ENCODE measurements around the gene KCNG1.
"Not testable (repeated sequence)": the region's sequence is repeated elsewhere in the genome, so short reads cannot be mapped to it uniquely, and the experiment has no call there.

KCNG1 gene

DNA sequence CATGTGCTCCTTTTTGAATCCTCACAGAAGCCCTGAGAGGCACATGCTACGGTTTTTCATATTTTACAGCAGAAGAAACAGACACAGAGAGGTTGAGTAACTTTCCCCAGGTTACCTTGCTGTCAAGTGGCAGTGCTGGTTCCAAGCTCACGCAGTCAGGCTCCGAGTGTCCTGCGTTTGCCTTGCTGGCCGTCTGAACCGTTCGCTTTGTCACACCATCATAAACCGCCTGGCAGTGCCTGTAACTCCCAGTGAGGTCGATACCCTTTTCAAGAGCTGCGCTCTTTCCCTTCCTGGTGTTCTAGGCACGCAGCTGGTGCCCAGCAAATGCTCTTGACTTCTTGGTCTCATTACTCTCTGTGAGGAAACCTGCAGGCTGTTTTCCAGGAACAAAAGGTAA is 31.3 kb upstream of the KCNG1 start:
- Histone ChIP-seq H3K9me3 (ENCODE audit: control insufficient read depth, low read length) (no peaks in the 10 kb centered on the region), H3K27ac (ENCODE audit: insufficient read depth, low read depth, low read length, poor library complexity, severe bottlenecking) (no peak overlapping the region), H3K4me1 (ENCODE audit: control insufficient read depth, insufficient read depth, low read length) (peaks cover 14% of the 10 kb centered on the region), H3K4me3 (ENCODE audit: insufficient read depth, low read depth, low read length) (no peak overlapping the region), H3K27me3 (ENCODE audit: control insufficient read depth, insufficient read depth, low read length, poor library complexity, severe bottlenecking) (no peaks in the 10 kb centered on the region), H3K36me3 (ENCODE audit: control insufficient read depth, insufficient read depth, low read length) (no peaks in the 10 kb centered on the region)
- WGBS, 2 experiments, result 91% methylated on average over 11 of the region's 11 CpGs

DNA sequence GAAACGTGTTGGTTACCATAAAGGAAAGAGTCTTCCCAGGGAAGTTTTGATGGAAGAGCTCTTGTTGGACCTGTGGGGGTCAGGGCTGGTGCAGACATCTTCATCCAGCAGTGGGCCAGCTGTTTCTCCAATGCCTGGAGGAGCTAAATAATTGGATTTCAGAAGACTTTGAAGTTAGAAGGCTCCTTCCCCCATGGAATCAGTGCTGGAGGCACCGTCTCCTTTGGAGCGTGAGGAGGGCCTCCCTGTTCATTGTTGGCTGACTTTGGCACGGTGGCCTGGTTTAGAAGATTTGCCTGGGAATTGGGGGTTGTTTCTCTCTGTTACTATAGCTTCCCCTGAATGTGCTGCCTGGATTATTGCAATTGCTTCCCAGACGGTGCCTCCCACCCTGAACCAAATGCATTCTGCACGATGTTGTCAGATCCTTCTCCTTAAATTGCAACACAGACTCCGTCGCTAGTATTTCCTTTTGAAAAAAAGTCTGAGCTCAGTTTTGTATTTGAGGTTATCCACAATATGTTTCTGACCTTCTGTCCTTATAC is 27.7 kb upstream of the KCNG1 start:
- no peak overlapping the region for H3K27ac ChIP-seq (ENCODE audit: insufficient read depth, low read depth, low read length, poor library complexity, severe bottlenecking)
- H3K36me3 ChIP-seq (ENCODE audit: control insufficient read depth, insufficient read depth, low read length), result no peaks in the 10 kb centered on the region
- peaks cover 14% of the 10 kb centered on the region for H3K4me1 ChIP-seq (ENCODE audit: control insufficient read depth, insufficient read depth, low read length)
- no peak overlapping the region for H3K4me3 ChIP-seq (ENCODE audit: insufficient read depth, low read depth, low read length)
- WGBS, 2 experiments, result 68 to 77% methylated on average over 8 of the region's 8 CpGs
- peaks cover 3% of the 10 kb centered on the region for H3K9me3 ChIP-seq (ENCODE audit: control insufficient read depth, low read length)
- H3K27me3 ChIP-seq (ENCODE audit: control insufficient read depth, insufficient read depth, low read length, poor library complexity, severe bottlenecking), result no peaks in the 10 kb centered on the region

DNA sequence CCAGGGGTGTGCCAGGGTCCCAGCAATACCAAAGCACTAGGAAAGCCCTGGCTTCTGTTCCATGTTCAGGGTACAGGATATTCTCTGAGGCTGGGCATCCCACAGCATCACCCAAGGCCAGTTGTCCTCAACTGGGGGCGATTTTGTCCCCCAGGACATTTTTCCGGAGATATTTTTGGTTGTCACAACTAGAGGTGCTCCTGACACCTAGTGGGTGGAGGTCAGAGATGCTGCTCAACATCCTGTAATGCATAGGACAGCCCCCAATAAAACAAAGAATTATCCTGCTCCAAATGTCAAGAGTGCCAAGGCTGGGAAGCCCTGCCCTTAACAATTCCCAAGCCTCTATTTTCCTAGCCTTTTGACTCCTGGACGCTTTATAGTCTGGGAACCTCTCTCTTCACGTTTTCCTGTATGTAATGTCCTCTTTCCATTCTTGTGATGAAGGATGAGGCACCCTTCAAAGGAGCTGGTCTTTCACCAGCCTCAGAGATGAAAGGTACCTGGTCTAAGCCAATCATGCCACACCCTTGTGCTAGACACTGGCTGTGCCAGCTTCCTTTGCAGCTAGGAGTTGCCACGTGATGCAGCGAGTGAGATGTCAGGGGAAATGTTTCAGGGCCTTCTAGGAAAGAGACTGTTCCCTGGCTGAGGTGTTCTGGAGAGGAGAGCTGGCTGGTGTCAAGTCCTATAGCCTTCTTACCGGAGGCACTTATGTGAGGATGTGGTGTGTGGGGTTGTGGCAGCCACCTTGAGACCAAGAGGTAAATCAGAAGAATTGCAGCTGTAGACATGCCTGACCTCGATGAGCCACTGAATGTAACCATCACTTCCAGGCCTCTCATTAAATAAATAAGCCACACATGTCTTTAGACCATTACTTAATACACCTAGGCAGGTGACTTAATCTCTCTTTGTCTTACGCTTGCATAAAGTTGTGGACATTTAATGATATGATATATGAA is 23.4 kb upstream of the KCNG1 start:
- Histone ChIP-seq H3K27ac (ENCODE audit: insufficient read depth, low read depth, low read length, poor library complexity, severe bottlenecking) (no peak overlapping the region), H3K4me1 (ENCODE audit: control insufficient read depth, insufficient read depth, low read length) (peaks cover 10% of the 10 kb centered on the region), H3K27me3 (ENCODE audit: control insufficient read depth, insufficient read depth, low read length, poor library complexity, severe bottlenecking) (no peaks in the 10 kb centered on the region), H3K36me3 (ENCODE audit: control insufficient read depth, insufficient read depth, low read length) (no peaks in the 10 kb centered on the region), H3K9me3 (ENCODE audit: control insufficient read depth, low read length) (peaks cover 3% of the 10 kb centered on the region), H3K4me3 (ENCODE audit: insufficient read depth, low read depth, low read length) (no peak overlapping the region)
- 88% methylated on average over 9 of the region's 9 CpGs for WGBS, 2 experiments

DNA sequence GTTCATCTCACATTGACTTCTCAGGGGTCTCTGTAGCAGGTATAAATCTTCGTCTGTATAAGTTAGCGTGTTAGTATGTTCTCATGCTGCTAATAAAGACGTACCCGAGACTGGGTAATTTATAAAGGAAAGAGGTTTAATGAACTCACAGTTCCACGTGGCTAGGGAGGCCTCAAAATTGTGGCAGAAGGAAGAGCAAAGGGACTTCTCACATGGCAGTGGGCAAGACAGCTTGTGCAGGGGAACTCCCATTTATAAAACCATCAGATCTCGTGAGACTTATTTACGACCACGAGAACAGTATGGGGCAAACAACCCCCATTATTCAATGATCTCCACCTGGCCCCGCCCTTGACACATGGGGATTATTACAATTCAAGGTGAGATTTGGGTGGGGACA is 22.6 kb upstream of the KCNG1 start:
- H3K9me3 ChIP-seq (ENCODE audit: control insufficient read depth, low read length); H3K27me3 ChIP-seq (ENCODE audit: control insufficient read depth, insufficient read depth, low read length, poor library complexity, severe bottlenecking); H3K27ac ChIP-seq (ENCODE audit: insufficient read depth, low read depth, low read length, poor library complexity, severe bottlenecking); H3K36me3 ChIP-seq (ENCODE audit: control insufficient read depth, insufficient read depth, low read length); H3K4me1 ChIP-seq (ENCODE audit: control insufficient read depth, insufficient read depth, low read length); H3K4me3 ChIP-seq (ENCODE audit: insufficient read depth, low read depth, low read length): not testable (repeated sequence)
- 92 to 93% methylated on average over 9 of the region's 9 CpGs for WGBS, 2 experiments

DNA sequence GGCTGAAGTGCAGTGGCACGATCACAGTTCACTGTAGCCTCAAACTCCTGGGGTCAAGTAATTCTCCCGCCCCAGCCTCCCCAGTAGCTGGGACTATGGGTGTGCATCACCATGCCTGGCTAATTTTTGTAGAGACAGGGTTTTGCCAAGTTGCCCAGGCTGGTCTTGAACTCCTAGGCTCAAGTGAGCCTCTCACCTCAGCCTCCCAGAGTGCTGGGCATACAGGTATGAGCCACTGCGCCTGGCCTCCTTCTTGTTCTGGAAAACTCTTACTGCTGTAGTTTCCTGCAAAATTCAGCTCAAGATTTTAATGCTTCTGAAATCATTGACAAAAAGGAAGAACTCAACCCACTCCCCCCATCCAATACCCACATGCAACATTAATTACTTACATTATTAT is 21.9 kb upstream of the KCNG1 start:
- no peak overlapping the region for H3K27ac ChIP-seq (ENCODE audit: insufficient read depth, low read depth, low read length, poor library complexity, severe bottlenecking)
- H3K4me1 ChIP-seq (ENCODE audit: control insufficient read depth, insufficient read depth, low read length), result no peaks in the 10 kb centered on the region
- no peak overlapping the region for H3K4me3 ChIP-seq (ENCODE audit: insufficient read depth, low read depth, low read length)
- H3K36me3 ChIP-seq (ENCODE audit: control insufficient read depth, insufficient read depth, low read length), result no peaks in the 10 kb centered on the region
- 77 to 85% methylated on average over 3 of the region's 3 CpGs for WGBS, 2 experiments
- H3K9me3 ChIP-seq (ENCODE audit: control insufficient read depth, low read length), result peaks cover 3% of the 10 kb centered on the region
- no peaks in the 10 kb centered on the region for H3K27me3 ChIP-seq (ENCODE audit: control insufficient read depth, insufficient read depth, low read length, poor library complexity, severe bottlenecking)

DNA sequence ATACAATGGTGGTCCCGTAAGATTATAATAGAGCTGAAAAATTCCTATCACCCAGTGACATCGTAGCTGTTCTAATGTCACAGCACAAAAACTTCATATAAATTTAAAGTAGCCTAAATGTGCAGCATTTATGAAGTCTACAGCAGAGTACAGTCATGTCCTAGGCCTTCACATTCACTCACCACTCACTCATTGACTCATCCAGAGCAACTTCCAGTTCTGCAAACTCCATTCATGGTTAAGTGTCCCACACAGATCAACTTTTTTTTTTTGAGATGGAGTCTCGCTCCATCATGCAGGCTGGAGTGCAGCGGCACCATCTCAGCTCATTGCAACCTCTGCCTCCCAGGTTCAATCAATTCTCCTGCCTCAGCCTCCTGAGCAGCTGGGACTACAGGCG is 20.9 kb upstream of the KCNG1 start:
- Histone ChIP-seq H3K27ac (ENCODE audit: insufficient read depth, low read depth, low read length, poor library complexity, severe bottlenecking) (no peak overlapping the region), H3K4me3 (ENCODE audit: insufficient read depth, low read depth, low read length) (no peak overlapping the region), H3K36me3 (ENCODE audit: control insufficient read depth, insufficient read depth, low read length) (no peaks in the 10 kb centered on the region), H3K9me3 (ENCODE audit: control insufficient read depth, low read length) (peaks cover 3% of the 10 kb centered on the region), H3K27me3 (ENCODE audit: control insufficient read depth, insufficient read depth, low read length, poor library complexity, severe bottlenecking) (no peaks in the 10 kb centered on the region), H3K4me1 (ENCODE audit: control insufficient read depth, insufficient read depth, low read length) (no peaks in the 10 kb centered on the region)
- WGBS, 2 experiments, result 86 to 92% methylated on average over 5 of the region's 5 CpGs

DNA sequence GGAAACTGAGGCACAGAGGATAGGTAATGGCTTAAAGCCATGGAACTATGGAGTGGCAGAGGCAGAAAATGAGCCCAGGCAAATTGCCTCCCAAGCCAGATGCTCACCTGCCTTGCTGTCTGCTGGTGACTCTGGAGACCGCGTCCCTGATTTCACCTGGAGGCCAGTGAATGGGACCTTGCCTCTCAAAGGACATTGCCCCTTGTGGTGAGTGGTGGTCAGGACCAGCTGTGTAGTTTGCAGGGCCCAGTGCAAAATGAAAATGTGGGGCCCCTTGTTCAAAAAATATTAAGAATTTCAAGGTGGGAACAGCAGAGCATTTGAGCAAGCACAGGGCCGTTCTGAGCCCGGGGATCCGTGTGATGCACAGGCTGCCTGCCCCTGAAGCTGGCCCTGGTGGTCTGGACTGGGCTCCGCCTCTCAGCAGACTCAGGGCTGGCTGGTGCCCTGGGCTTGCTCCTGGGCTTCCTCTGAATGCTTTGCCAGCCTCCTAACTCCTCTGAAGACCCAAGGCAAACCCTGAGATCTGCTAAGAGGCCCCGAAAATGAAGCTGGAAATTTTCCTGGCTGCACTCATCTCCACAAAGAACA is 19.8 kb upstream of the KCNG1 start:
- Histone ChIP-seq H3K27me3 (ENCODE audit: control insufficient read depth, insufficient read depth, low read length, poor library complexity, severe bottlenecking) (no peaks in the 10 kb centered on the region), H3K27ac (ENCODE audit: insufficient read depth, low read depth, low read length, poor library complexity, severe bottlenecking) (no peak overlapping the region), H3K36me3 (ENCODE audit: control insufficient read depth, insufficient read depth, low read length) (no peaks in the 10 kb centered on the region), H3K4me1 (ENCODE audit: control insufficient read depth, insufficient read depth, low read length) (no peaks in the 10 kb centered on the region), H3K4me3 (ENCODE audit: insufficient read depth, low read depth, low read length) (no peak overlapping the region), H3K9me3 (ENCODE audit: control insufficient read depth, low read length) (peaks cover 3% of the 10 kb centered on the region)
- 81 to 82% methylated on average over 7 of the region's 7 CpGs for WGBS, 2 experiments

DNA sequence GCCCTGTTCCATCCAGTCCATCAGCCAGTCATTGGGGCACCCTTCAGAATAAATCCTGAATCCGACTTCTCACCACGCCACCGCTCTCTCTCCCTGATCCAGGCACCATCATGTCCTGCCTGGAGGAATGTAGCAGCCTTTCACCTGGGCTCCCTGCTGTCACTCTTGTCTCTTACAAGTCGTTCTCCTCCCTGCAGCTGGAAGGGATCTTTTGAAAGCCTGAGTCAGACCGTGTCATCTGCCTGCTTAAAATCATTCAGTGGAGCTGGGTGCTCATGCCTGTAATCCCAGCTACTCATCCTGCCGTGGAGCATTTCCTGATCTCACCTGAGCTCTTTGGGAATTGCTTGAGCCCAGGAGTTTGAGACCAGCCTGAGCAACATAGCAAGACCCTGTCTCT is 19.2 kb upstream of the KCNG1 start:
- no peaks in the 10 kb centered on the region for H3K4me1 ChIP-seq (ENCODE audit: control insufficient read depth, insufficient read depth, low read length)
- peaks cover 3% of the 10 kb centered on the region for H3K9me3 ChIP-seq (ENCODE audit: control insufficient read depth, low read length)
- no peak overlapping the region for H3K4me3 ChIP-seq (ENCODE audit: insufficient read depth, low read depth, low read length)
- no peaks in the 10 kb centered on the region for H3K36me3 ChIP-seq (ENCODE audit: control insufficient read depth, insufficient read depth, low read length)
- no peaks in the 10 kb centered on the region for H3K27me3 ChIP-seq (ENCODE audit: control insufficient read depth, insufficient read depth, low read length, poor library complexity, severe bottlenecking)
- H3K27ac ChIP-seq (ENCODE audit: insufficient read depth, low read depth, low read length, poor library complexity, severe bottlenecking), result no peak overlapping the region
- 52 to 57% methylated on average over 6 of the region's 6 CpGs for WGBS, 2 experiments

DNA sequence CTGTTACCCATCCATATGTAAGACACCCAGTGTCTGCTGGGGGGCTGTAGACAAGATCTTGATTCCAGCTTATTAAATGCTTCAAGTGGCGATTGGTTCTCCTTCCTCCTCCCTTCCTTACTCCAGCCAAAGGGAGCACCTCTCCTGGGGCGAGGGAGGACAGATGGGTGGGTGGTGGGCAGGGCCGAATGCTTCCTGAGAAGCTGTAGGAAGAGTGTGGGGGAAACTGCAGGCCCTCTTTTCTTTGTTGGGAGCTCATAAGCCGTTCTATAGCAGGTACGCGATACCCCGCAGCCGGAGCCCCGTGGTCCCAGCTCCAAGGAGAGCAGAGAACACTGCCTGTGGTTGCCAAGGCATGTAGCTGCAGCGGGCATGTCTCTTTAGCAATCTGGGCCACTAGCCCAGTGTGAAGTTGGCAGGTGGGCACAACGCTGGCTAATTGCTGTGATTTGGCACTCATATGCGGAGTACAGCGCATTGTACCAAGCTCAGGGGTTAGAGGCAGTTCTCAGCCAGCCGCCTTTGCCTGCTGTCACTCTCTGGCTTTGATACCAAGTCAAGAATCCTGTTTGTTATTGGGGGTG is 14.7 kb upstream of the KCNG1 start:
- WGBS, 2 experiments, result 93% methylated on average over 13 to 14 of the region's 14 CpGs
- peaks cover 4% of the 10 kb centered on the region for H3K4me1 ChIP-seq (ENCODE audit: control insufficient read depth, insufficient read depth, low read length)
- no peak overlapping the region for H3K27ac ChIP-seq (ENCODE audit: insufficient read depth, low read depth, low read length, poor library complexity, severe bottlenecking)
- H3K4me3 ChIP-seq (ENCODE audit: insufficient read depth, low read depth, low read length), result no peak overlapping the region
- no peaks in the 10 kb centered on the region for H3K36me3 ChIP-seq (ENCODE audit: control insufficient read depth, insufficient read depth, low read length)
- H3K27me3 ChIP-seq (ENCODE audit: control insufficient read depth, insufficient read depth, low read length, poor library complexity, severe bottlenecking), result no peaks in the 10 kb centered on the region
- H3K9me3 ChIP-seq (ENCODE audit: control insufficient read depth, low read length), result no peaks in the 10 kb centered on the region
